Upper lobe of right lung (tissue), 1 donor: Measurements from ENCODE around the gene LRRC2. TPM values are rescaled to one million over a fixed set of nuclear protein-coding genes. Genes with fewer than 3 reads are reported as not detected.
"Not testable (repeated sequence)": the region's sequence is repeated elsewhere in the genome, so short reads cannot be mapped to it uniquely, and the experiment has no call there.

Source experiments
- ATAC-seq: fragments of 200-7000 bp; cut with Tn5 transposase; one replicate; pipeline ENCODE4 v1.9.1; 2020; ENCODE audit warnings: mild to moderate bottlenecking, moderate library complexity
- DNase-seq: peaks from one replicate; pipeline ENCODE4 v3.0.0-alpha.2; 2020
- H3K27ac ChIP-seq: fragments of 200-600 bp; one replicate; pipeline ENCODE4 v1.8.0; 2022
- H3K27me3 ChIP-seq: fragments of 200-600 bp; one replicate; pipeline ENCODE4 v1.8.0; 2022; ENCODE audit warnings: mild to moderate bottlenecking
- H3K36me3 ChIP-seq: fragments of 200-600 bp; one replicate; pipeline ENCODE4 v1.8.0; 2022
- H3K4me1 ChIP-seq: fragments of 200-600 bp; one replicate; pipeline ENCODE4 v1.8.0; 2022
- H3K4me3 ChIP-seq: fragments of 200-600 bp; one replicate; pipeline ENCODE4 v1.8.0; 2022; ENCODE audit warnings: mild to moderate bottlenecking
- H3K9me3 ChIP-seq: fragments of 200-600 bp; one replicate; pipeline ENCODE4 v1.8.0; 2022
- CTCF ChIP-seq: fragments of 200-600 bp; IDR thresholded peaks from one replicate; pipeline ENCODE4 v1.8.0; 2022; ENCODE audit warnings: antibody characterized with exemption
- intact Hi-C: fragments of 100-400 bp; cut with DNase I; formaldehyde crosslinking; loops from one replicate; pipeline ENCODE4 v1.11.0; 2022
- total RNA-seq: library from RNA; stranded (reverse); fragmentation: NEBNext Ultra II Directional; extraction: Animal tissue kit (Norgen Biotek cat#: 25700); gene quantifications from one replicate; pipeline ENCODE4 v1.2.1, GENCODE V29; 2021
- donor health status: DM: no; HTN: yes; CAD: no; lungs with severe emphysema.

LRRC2 gene
- total RNA-seq, 1 donor from 2014 or later = 2.9 TPM

- Histone ChIP-seq H3K4me3 (no peak overlapping the region), H3K4me1 (peaks cover 4% of the 10 kb centered on the region), H3K36me3 (no peaks in the 10 kb centered on the region), H3K27me3 (no peaks in the 10 kb centered on the region), H3K27ac (no peak overlapping the region), H3K9me3 (no peaks in the 10 kb centered on the region)
- intact Hi-C loops = no loop called here
- TF ChIP-seq CTCF = no peak
- DNase-seq = no peak
- no peak for ATAC-seq
These were observed 13.1 kb upstream of the LRRC2 start for GRCh38 chr3:46578973-46579755.

- DNase-seq, intact Hi-C loops, H3K9me3 ChIP-seq, ATAC-seq, H3K27me3 ChIP-seq, H3K27ac ChIP-seq, H3K4me3 ChIP-seq, H3K4me1 ChIP-seq, H3K36me3 ChIP-seq: not testable (repeated sequence)
These were observed 11.6 kb upstream of the LRRC2 start for GRCh38 chr3:46577580-46578249.

- no peak for DNase-seq
- Histone ChIP-seq H3K27ac (no peak overlapping the region), H3K27me3 (no peaks in the 10 kb centered on the region), H3K36me3 (no peaks in the 10 kb centered on the region), H3K9me3 (no peaks in the 10 kb centered on the region), H3K4me1 (peaks cover 4% of the 10 kb centered on the region), H3K4me3 (no peak overlapping the region)
- intact Hi-C loops = no loop called here
- ATAC-seq = peak; percentile 62
- no peak for TF ChIP-seq CTCF
These were observed 10.8 kb upstream of the LRRC2 start for GRCh38 chr3:46576879-46577278.

- no peaks in the 10 kb centered on the region for H3K9me3 ChIP-seq
- H3K4me3 ChIP-seq = no peak overlapping the region
- no peak overlapping the region for H3K27ac ChIP-seq
- no peaks in the 10 kb centered on the region for H3K36me3 ChIP-seq
- ATAC-seq (no peak), DNase-seq (no peak)
- H3K27me3 ChIP-seq = no peaks in the 10 kb centered on the region
- TF ChIP-seq CTCF = no peak
- intact Hi-C loops = no loop called here
- peaks cover 4% of the 10 kb centered on the region for H3K4me1 ChIP-seq
These were observed 10.3 kb upstream of the LRRC2 start for GRCh38 chr3:46576386-46576785.

GRCh38 chr3:46575577-46576222 lies 9.6 kb upstream of the LRRC2 start:
- H3K36me3 ChIP-seq = no peaks in the 10 kb centered on the region
- no peaks in the 10 kb centered on the region for H3K9me3 ChIP-seq
- ATAC-seq = no peak
- H3K4me3 ChIP-seq = no peak overlapping the region
- H3K4me1 ChIP-seq = peaks cover 4% of the 10 kb centered on the region
- intact Hi-C loops = no loop called here
- no peak for TF ChIP-seq CTCF
- H3K27me3 ChIP-seq = no peaks in the 10 kb centered on the region
- H3K27ac ChIP-seq = no peak overlapping the region
- DNase-seq = no peak
